ENCODE results near the gene ABCC9. TPM values are rescaled to one million over a fixed set of nuclear protein-coding genes. Genes with fewer than 3 reads are reported as not detected.

ABCC9 gene
- total RNA-seq, 1 donor from 2014 or later, result 19.8 TPM

DNA sequence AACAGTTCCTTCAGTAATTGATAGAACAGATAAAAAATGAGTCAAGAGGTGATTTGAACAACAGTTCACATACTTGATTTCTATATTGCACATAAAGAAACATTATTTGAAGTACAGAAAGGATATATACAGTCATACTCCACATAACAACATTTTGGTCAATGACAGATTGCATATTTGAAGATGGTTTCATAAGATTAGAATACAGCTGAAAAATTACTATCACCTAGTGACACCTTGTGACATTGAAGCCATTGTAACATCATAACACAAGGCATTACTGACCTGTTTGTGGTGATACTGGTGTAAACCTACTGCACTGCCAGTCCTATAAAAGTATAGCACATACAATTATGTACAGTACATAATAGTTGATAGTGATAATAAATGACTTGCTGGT, 43.1 kb upstream of the ABCC9 start:
- no peak overlapping the region for H3K4me3 ChIP-seq
- no peaks in the 10 kb centered on the region for H3K4me1 ChIP-seq
- intact Hi-C loops (cut with DNase I), result loop anchor here (5.0 kb wide), 1 partner anchor 42 kb away; the partner anchor contains the start of gene ABCC9
- no peaks in the 10 kb centered on the region for H3K36me3 ChIP-seq
- TF ChIP-seq CTCF (IDR thresholded peaks at IDR 0.05), result no peak
- no peak for DNase-seq (ENCODE audit: low spot score in 2 of 2)
- H3K27ac ChIP-seq, result no peak overlapping the region
- no peaks in the 10 kb centered on the region for H3K27me3 ChIP-seq
- H3K9me3 ChIP-seq, result no peaks in the 10 kb centered on the region

GRCh38 chr12:21983095-21983494, 41.9 kb upstream of the ABCC9 start:
- DNase-seq (ENCODE audit: low spot score in 2 of 2), result no peak
- H3K9me3 ChIP-seq, result no peaks in the 10 kb centered on the region
- no peaks in the 10 kb centered on the region for H3K27me3 ChIP-seq
- intact Hi-C loops (cut with DNase I), result loop anchor here (5.0 kb wide), 1 partner anchor 41 kb away; the partner anchor contains the start of gene ABCC9
- no peak for TF ChIP-seq CTCF (IDR thresholded peaks at IDR 0.05)
- no peak overlapping the region for H3K27ac ChIP-seq
- H3K4me1 ChIP-seq, result no peaks in the 10 kb centered on the region
- H3K36me3 ChIP-seq, result no peaks in the 10 kb centered on the region
- no peak overlapping the region for H3K4me3 ChIP-seq

GRCh38 chr12:21980544-21980943, 39.3 kb upstream of the ABCC9 start:
- intact Hi-C loops (cut with DNase I), result loop anchor here (5.0 kb wide), 1 partner anchor 38 kb away; the partner anchor contains the start of gene ABCC9
- TF ChIP-seq CTCF (IDR thresholded peaks at IDR 0.05), result no peak
- no peak overlapping the region for H3K27ac ChIP-seq

GRCh38 chr12:21975293-21975692, 34.1 kb upstream of the ABCC9 start:
- Histone ChIP-seq H3K36me3 (no peaks in the 10 kb centered on the region), H3K27ac (no peak overlapping the region), H3K4me1 (no peaks in the 10 kb centered on the region), H3K27me3 (no peaks in the 10 kb centered on the region), H3K4me3 (no peak overlapping the region), H3K9me3 (no peaks in the 10 kb centered on the region)
- DNase-seq (ENCODE audit: low spot score in 2 of 2), result no peak
- no peak for TF ChIP-seq CTCF (IDR thresholded peaks at IDR 0.05)
- intact Hi-C loops (cut with DNase I), result no loop called here

More at GRCh38 chr12:21980544-21980943, 39.3 kb upstream of the ABCC9 start:
- no peaks in the 10 kb centered on the region for H3K9me3 ChIP-seq
- H3K4me3 ChIP-seq, result no peak overlapping the region
- DNase-seq (ENCODE audit: low spot score in 2 of 2), result no peak
- H3K4me1 ChIP-seq, result no peaks in the 10 kb centered on the region
- no peaks in the 10 kb centered on the region for H3K36me3 ChIP-seq
- no peaks in the 10 kb centered on the region for H3K27me3 ChIP-seq

DNA sequence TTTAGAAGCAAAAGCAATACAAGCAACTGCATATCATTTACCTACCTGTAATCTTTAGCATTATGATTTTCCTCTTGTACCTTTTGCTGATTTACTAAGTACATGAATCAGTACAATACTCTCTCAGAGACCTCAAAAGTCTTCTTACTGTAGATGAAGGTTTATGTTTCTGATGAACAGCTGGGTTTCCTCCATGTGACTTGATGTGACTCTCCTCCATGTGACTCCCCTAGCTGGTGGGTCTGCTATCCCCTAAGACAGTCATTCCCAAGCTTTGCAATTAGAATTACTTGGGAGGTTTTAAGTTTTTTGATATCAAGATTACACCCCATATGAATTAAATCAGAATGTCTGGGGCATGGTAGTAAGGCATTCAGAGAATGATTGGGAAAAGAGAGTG, 32.0 kb upstream of the ABCC9 start:
- TF ChIP-seq CTCF (IDR thresholded peaks at IDR 0.05), result no peak
- Histone ChIP-seq H3K4me3 (no peak overlapping the region), H3K27me3 (no peaks in the 10 kb centered on the region), H3K36me3 (no peaks in the 10 kb centered on the region), H3K4me1 (no peaks in the 10 kb centered on the region), H3K27ac (no peak overlapping the region), H3K9me3 (no peaks in the 10 kb centered on the region)
- DNase-seq (ENCODE audit: low spot score in 2 of 2), result no peak
- intact Hi-C loops (cut with DNase I), result no loop called here

DNA sequence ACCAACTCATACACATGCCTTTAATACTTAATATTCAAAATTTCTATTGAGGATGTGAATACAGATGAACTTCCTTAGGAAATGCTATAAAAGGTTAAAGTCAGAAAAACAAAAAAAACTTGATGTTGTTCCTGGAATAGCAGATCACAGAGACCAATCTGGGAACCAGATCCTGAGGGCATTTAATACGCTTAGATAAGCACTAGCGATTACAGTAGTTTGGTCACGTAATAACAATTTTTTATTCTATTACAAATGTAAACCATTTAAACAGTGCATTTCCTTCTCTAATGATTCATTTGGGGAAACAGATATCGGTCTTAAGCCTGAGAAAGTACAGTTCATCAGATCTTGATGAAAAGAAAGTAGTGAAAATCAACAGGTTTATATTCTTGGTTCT, 30.8 kb upstream of the ABCC9 start:
- no peak for TF ChIP-seq CTCF (IDR thresholded peaks at IDR 0.05)
- no peaks in the 10 kb centered on the region for H3K9me3 ChIP-seq
- intact Hi-C loops (cut with DNase I), result no loop called here
- no peaks in the 10 kb centered on the region for H3K27me3 ChIP-seq
- H3K27ac ChIP-seq, result no peak overlapping the region
- H3K36me3 ChIP-seq, result no peaks in the 10 kb centered on the region
- no peaks in the 10 kb centered on the region for H3K4me1 ChIP-seq
- no peak overlapping the region for H3K4me3 ChIP-seq
- no peak for DNase-seq (ENCODE audit: low spot score in 2 of 2)
